ENCODE results near the gene TMEM170B. TPM values are rescaled to one million over a fixed set of nuclear protein-coding genes. Genes with fewer than 3 reads are reported as not detected.

Gene TMEM170B
- total and polyA plus RNA-seq, 12 donors = 1.1 to 7.5 (median 4.6) TPM

DNA sequence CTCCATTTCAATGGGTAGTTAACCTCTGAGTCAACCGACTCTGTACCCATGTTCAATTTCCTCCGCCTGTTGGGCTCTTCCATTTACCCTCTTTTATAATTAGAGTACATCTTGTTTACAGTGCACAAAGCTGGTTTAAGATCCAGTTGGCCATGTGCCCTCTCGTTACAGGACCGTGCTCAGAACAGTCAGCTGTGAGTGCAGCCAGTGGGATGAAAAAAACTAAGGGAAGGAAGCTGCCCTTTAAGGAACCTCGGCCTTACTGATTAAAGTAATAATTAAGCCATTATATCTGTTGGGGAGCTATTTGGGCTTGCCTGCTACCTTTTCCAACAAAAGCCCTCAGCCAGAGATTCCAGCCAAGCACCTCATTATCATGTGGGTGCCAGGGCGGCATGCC lies 68.8 kb downstream of the TMEM170B start:
- no peaks in the 10 kb centered on the region for H3K36me3 ChIP-seq (replicated peaks in 1 of 2)

DNA sequence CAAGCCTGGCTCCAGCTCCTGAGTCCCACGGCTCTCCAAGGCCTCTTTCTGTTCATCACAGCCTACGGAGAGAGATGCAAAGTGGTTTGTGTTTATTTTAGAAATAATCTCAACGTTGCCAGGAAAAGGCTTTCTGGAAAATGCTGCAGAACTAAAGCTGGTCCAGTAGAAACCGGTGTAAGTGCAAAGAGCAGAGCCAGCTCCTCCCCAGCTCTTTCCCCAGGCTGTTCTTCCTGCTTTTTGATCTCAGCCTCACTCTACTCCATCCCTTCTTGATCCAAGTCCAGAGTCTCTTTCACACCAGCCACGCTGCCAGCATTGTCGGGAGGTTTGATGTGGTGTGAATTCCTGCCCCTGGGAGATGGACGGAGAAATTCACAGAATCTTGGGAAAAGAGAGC lies 69.8 kb downstream of the TMEM170B start:
- Histone ChIP-seq H3K27ac (no peak overlapping the region), H3K9me3 (replicated peaks in 1 of 3) (no peaks in the 10 kb centered on the region), H3K4me3 (no peak overlapping the region), H3K27me3 (no peaks in the 10 kb centered on the region), H3K4me1 (replicated peaks in 1 of 2) (peaks cover 0 to 5% of the 10 kb centered on the region in 2 donors), H3K36me3 (replicated peaks in 1 of 2) (no peaks in the 10 kb centered on the region)
- DNase-seq = no peak
- intact Hi-C loops (cut with DNase I) = no loop called here
- WGBS, 4 donors = 61 to 74% (median 68%) methylated on average over 7 of the region's 7 CpGs
- TF ChIP-seq, protein P1, sequence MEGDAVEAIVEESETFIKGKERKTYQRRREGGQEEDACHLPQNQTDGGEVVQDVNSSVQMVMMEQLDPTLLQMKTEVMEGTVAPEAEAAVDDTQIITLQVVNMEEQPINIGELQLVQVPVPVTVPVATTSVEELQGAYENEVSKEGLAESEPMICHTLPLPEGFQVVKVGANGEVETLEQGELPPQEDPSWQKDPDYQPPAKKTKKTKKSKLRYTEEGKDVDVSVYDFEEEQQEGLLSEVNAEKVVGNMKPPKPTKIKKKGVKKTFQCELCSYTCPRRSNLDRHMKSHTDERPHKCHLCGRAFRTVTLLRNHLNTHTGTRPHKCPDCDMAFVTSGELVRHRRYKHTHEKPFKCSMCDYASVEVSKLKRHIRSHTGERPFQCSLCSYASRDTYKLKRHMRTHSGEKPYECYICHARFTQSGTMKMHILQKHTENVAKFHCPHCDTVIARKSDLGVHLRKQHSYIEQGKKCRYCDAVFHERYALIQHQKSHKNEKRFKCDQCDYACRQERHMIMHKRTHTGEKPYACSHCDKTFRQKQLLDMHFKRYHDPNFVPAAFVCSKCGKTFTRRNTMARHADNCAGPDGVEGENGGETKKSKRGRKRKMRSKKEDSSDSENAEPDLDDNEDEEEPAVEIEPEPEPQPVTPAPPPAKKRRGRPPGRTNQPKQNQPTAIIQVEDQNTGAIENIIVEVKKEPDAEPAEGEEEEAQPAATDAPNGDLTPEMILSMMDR (IDR thresholded peaks at IDR 0.05) = no peak
- no peak for TF ChIP-seq POLR2A (IDR thresholded peaks at IDR 0.05)

More for the DNA sequence above, 68.8 kb downstream of the TMEM170B start:
- TF ChIP-seq POLR2A (IDR thresholded peaks at IDR 0.05) = no peak
- TF ChIP-seq, protein P1 (IDR thresholded peaks at IDR 0.05) = no peak
- Histone ChIP-seq H3K9me3 (replicated peaks in 1 of 3) (no peaks in the 10 kb centered on the region), H3K4me3 (no peak overlapping the region), H3K27ac (no peak overlapping the region), H3K4me1 (replicated peaks in 1 of 2) (peaks cover 0 to 5% of the 10 kb centered on the region in 2 donors), H3K27me3 (no peaks in the 10 kb centered on the region)
- DNase-seq = no peak
- intact Hi-C loops (cut with DNase I) = no loop called here
- WGBS, 4 donors = 60 to 74% (median 66%) methylated on average over 6 of the region's 6 CpGs

DNA sequence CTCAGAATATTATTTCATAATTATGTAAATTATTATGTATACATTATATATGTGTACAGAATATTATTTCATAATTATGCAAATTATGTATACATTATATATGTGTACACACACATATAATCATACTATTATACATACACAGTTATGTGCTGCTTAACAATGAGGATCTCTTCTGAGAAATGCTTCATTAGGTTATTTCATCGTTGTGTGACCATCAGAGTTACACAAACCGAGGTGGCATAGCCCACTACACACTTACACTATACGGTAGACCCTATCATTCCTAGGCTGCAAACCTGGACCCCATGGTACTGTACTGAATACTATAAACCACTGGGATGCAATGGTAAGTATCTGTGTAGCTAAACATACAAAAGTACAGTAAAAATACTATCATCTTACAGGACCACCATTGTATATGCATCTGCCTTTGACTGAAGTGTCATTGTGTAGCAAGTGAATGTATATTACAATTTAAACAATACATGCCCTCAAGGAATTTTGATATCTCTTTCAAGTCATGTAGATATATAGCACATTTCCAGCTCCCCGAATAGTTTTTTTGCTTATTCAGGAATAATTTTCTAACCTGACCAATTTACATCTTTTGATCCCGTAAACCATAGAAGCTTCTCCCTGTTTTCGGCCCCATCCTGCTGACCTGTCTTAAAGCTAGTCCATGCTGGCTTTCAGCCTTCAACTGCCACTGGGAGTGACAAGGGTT lies 71.2 kb downstream of the TMEM170B start:
- Histone ChIP-seq H3K4me3 (no peak overlapping the region), H3K4me1 (replicated peaks in 1 of 2) (peaks cover 0 to 5% of the 10 kb centered on the region in 2 donors), H3K27ac (peak overlapping the region in 1 of 5 donors; percentile 48), H3K27me3 (no peaks in the 10 kb centered on the region), H3K9me3 (replicated peaks in 1 of 3) (no peaks in the 10 kb centered on the region), H3K36me3 (replicated peaks in 1 of 2) (no peaks in the 10 kb centered on the region)
- 80 to 91% (median 88%) methylated on average over 6 of the region's 6 CpGs for WGBS, 4 donors
- TF ChIP-seq, protein P1 (IDR thresholded peaks at IDR 0.05) = no peak
- no peak for TF ChIP-seq POLR2A (IDR thresholded peaks at IDR 0.05)
- intact Hi-C loops (cut with DNase I) = no loop called here
- DNase-seq = no peak

DNA sequence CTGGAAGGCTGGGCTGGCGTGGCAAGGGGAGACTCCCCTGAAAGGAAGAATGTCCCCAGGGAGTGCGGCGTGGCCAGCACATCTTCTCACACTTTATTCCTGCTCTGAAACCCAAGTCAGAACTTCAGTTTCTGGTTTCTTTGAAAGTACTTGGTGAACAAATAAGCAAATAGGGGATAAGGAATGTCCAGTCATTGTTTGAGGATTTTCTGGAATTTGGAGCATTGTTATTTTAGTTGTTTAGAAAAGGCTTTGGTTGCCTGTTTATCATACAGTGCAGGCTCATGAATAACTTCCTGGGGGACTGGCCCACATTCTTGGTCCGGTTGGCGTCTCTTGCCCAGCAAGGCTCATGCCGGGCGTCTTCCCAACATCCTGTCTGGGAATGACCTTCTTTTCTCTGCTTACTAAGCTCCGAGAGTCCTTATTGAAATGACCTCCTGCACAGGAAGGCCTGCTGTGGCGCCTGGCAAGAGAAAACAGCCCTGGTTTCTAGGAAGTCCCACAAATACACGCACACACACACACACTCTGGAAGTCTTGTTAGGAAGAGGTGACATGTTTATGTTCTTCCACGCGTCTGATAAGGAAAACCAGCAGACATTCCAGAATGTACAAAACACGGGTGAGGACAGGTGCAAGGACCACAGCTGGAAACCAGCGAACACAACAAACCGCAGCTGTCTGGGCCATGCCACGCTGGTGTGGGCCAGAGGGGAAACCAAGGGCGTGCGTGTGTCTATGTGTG lies 71.9 kb downstream of the TMEM170B start:
- intact Hi-C loops (cut with DNase I) = no loop called here
- 61 to 68% (median 65%) methylated on average over 18 of the region's 18 CpGs for WGBS, 4 donors
- Histone ChIP-seq H3K27me3 (no peaks in the 10 kb centered on the region), H3K36me3 (replicated peaks in 1 of 2) (no peaks in the 10 kb centered on the region), H3K27ac (peak overlapping the region in 1 of 5 donors; percentile 48), H3K4me1 (replicated peaks in 1 of 2) (peaks cover 0 to 5% of the 10 kb centered on the region in 2 donors), H3K4me3 (no peak overlapping the region), H3K9me3 (replicated peaks in 1 of 3) (no peaks in the 10 kb centered on the region)
- TF ChIP-seq POLR2A (IDR thresholded peaks at IDR 0.05) = no peak
- TF ChIP-seq, protein P1 (IDR thresholded peaks at IDR 0.05) = no peak
- DNase-seq = peak; percentile 23 to 79 (median 56)
